Tibial nerve (tissue), 4 donors: ENCODE data around the gene USP7. TPM values are rescaled to one million over a fixed set of nuclear protein-coding genes. Genes with fewer than 3 reads are reported as not detected.
"Not testable (repeated sequence)": the region's sequence is repeated elsewhere in the genome, so short reads cannot be mapped to it uniquely, and the experiment has no call there.

Experiments
- DNase-seq, 2 donors: peaks; one replicate each; pipeline ENCODE4 v3.0.0-alpha.2; 2019; ENCODE audit warnings: low spot score in 2 of 2
- H3K27ac ChIP-seq, 4 donors: fragments of 200-600 bp; sonication (generic) in 3 of 4; one replicate each; pipeline ENCODE4 v1.5.1; 2017 to 2019; ENCODE audit warnings: mild to moderate bottlenecking in 1 of 4
- H3K27me3 ChIP-seq, 2 donors: fragments of 200-600 bp; sonication (generic) in 1 of 2; one replicate each; pipeline versions ENCODE4 v1.5.1 to v1.6.0; 2017 to 2019
- H3K36me3 ChIP-seq, 3 donors: fragments of 200-600 bp; sonication (generic); one replicate each; pipeline ENCODE4 v1.5.1; 2018 to 2019
- H3K4me1 ChIP-seq, 4 donors: fragments of 200-600 bp; sonication (generic) in 3 of 4; one replicate each; pipeline ENCODE4 v1.5.1; 2017 to 2019
- H3K4me3 ChIP-seq, 4 donors: fragments of 200-600 bp; sonication (generic) in 3 of 4; one replicate each; pipeline ENCODE4 v1.5.1; 2017 to 2019; ENCODE audit warnings: mild to moderate bottlenecking in 1 of 4, moderate library complexity in 1 of 4
- H3K9me3 ChIP-seq, 4 donors: fragments of 200-600 bp; sonication (generic) in 3 of 4; one replicate each; pipeline ENCODE4 v1.5.1; 2017 to 2019
- EP300 ChIP-seq, 2 donors: sonication (generic); formaldehyde crosslinking; IDR thresholded peaks; one replicate each; pipeline ENCODE4 v1.6.1; 2017; ENCODE audit warnings: antibody characterized with exemption in 2 of 2, mild to moderate bottlenecking in 1 of 2
- POLR2A ChIP-seq, 2 donors: fragments of 450-650 bp; IDR thresholded peaks; one replicate each; pipeline ENCODE4 v1.6.1; 2017; ENCODE audit warnings: antibody characterized with exemption in 2 of 2, mild to moderate bottlenecking in 2 of 2, moderate library complexity in 2 of 2
- WGBS, 2 donors: methylation state at CpG; one replicate each; pipeline ENCODE4 v1.1.5; 2018; 5-methylcytosine and 5-hydroxymethylcytosine counted together
- total RNA-seq, 4 donors: library from RNA; depleted of rRNA; stranded (reverse); fragments of >200 nt; gene quantifications; one replicate each; pipeline ENCODE4 v1.1.0, GENCODE V29; 2016
- TF ChIP-seq, protein P1 (sequence below), 5 experiments: fragments of 200-600 bp in 3 of 5; fragments of 450-650 bp in 2 of 5; sonication (generic) in 3 of 5; IDR thresholded peaks; one replicate each; pipeline ENCODE4 v1.5.1; 2016 to 2019; ENCODE audit warnings: antibody characterized with exemption in 5 of 5, mild to moderate bottlenecking in 3 of 5, moderate library complexity in 2 of 5

USP7 gene
- total RNA-seq, 4 donors from 2014 or later = 83.4 to 114 (median 89.6) TPM

DNA sequence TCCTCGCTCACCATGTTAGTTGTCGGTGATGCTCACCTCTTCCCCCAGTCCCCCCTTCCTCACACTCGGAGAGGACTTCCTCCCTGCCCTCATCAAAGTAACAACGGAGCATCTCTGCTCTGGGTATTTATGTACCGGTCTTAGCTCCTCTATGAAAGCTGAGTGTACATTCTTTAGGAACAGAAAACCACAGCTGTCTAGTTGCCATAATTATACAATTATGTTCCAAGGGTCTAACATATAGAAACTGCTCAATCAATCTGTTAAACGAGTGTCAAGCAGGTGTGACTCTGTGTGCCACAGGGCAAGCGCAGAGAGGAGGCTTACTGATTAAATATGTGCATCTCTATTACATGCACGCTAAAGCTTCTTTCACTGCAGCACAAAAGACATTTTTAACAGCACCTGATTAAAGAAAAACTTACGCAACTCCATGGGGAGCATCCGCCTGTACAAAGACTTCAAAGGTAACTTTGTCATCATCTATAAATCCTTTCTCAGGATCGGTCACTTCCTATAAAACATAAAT, 43.7 kb downstream of the USP7 start:
- 84 to 90% methylated on average over 11 of the region's 11 CpGs for WGBS, 2 donors
- TF ChIP-seq EP300 (IDR thresholded peaks at IDR 0.05) (no peak), POLR2A (IDR thresholded peaks at IDR 0.05) (no peak)
- TF ChIP-seq, protein P1, sequence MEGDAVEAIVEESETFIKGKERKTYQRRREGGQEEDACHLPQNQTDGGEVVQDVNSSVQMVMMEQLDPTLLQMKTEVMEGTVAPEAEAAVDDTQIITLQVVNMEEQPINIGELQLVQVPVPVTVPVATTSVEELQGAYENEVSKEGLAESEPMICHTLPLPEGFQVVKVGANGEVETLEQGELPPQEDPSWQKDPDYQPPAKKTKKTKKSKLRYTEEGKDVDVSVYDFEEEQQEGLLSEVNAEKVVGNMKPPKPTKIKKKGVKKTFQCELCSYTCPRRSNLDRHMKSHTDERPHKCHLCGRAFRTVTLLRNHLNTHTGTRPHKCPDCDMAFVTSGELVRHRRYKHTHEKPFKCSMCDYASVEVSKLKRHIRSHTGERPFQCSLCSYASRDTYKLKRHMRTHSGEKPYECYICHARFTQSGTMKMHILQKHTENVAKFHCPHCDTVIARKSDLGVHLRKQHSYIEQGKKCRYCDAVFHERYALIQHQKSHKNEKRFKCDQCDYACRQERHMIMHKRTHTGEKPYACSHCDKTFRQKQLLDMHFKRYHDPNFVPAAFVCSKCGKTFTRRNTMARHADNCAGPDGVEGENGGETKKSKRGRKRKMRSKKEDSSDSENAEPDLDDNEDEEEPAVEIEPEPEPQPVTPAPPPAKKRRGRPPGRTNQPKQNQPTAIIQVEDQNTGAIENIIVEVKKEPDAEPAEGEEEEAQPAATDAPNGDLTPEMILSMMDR (IDR thresholded peaks at IDR 0.05) = no peak
- no peaks in the 10 kb centered on the region for H3K9me3 ChIP-seq

DNA sequence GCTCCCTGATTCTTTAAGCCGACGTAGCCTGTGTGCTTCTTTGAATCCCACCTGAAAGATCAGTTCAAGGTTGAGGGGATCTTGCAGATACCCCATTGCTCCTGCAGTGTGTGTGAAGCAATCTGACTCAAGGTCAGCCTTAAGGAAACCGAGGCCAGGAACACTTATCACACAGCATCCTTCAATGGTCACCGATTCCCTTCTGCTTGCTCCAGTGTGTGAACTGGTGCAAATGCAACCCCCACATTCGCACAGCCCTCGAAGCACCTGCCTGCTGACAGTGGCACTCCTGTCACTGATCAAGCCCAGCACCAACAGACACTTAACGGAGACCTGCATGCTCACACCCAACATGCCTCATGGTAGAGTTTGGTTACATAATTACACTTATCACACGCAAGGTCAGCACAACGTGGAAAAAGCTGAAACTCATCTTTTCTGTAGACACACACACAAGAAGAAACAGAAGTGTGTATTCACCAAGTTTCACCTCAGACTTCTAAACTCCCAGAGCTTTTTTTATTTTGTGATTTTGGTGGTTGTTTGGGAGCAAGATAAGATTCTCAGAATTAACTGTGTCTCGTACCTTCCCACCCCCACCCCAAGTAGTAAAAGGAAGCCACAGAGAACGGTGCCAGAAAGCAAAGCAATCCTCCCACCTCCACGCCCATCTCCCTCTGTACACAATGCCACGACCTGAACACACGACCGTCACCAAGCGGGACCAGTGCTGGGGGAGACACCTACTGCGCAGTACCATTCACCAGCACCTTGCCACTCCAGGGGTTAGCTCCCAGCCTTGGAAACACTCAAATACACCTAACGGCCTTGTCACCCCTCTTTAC, 44.4 kb downstream of the USP7 start:
- no peaks in the 10 kb centered on the region for H3K9me3 ChIP-seq
- H3K27me3 ChIP-seq = no peaks in the 10 kb centered on the region
- H3K27ac ChIP-seq = no peak overlapping the region
- no peak for DNase-seq
- no peaks in the 10 kb centered on the region for H3K4me1 ChIP-seq
- H3K4me3 ChIP-seq = no peak overlapping the region
- 78 to 80% methylated on average over 18 of the region's 18 CpGs for WGBS, 2 donors
- peaks cover 0 to 88% (median 24%) of the 10 kb centered on the region in 3 donors for H3K36me3 ChIP-seq
- TF ChIP-seq EP300 (IDR thresholded peaks at IDR 0.05) = no peak
- TF ChIP-seq POLR2A (IDR thresholded peaks at IDR 0.05) = no peak
- TF ChIP-seq, protein P1 (IDR thresholded peaks at IDR 0.05) = no peak

More for the DNA sequence above, 43.7 kb downstream of the USP7 start:
- Histone ChIP-seq H3K36me3 (peaks cover 0 to 81% (median 18%) of the 10 kb centered on the region in 3 donors), H3K27ac (no peak overlapping the region), H3K4me1 (no peaks in the 10 kb centered on the region), H3K4me3 (no peak overlapping the region), H3K27me3 (no peaks in the 10 kb centered on the region)
- DNase-seq = no peak

DNA sequence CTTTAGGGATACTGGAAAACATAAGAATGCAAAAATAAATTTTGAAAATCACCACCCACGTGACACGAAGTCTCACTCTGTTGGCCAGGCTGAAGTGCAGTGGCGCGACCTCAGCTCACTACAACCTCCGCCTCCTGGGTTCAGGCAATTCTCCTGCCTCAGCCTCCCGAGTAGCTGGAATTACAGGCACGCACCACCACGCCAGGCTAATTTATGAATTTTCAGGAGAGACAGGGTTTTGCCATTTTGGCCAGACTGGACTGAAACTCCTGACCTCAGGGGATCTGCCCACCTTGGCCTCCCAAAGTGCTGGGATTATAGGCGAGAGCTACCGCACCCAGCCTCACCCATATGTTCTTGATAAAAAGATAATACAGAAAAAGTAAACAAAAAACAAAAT, 46.4 kb downstream of the USP7 start:
- peaks cover 0 to 99% (median 24%) of the 10 kb centered on the region in 3 donors for H3K36me3 ChIP-seq
- H3K9me3 ChIP-seq, H3K27me3 ChIP-seq, H3K4me1 ChIP-seq, H3K27ac ChIP-seq, DNase-seq, H3K4me3 ChIP-seq: not testable (repeated sequence)
- WGBS, 2 donors = 92 to 95% methylated on average over 10 of the region's 10 CpGs

DNA sequence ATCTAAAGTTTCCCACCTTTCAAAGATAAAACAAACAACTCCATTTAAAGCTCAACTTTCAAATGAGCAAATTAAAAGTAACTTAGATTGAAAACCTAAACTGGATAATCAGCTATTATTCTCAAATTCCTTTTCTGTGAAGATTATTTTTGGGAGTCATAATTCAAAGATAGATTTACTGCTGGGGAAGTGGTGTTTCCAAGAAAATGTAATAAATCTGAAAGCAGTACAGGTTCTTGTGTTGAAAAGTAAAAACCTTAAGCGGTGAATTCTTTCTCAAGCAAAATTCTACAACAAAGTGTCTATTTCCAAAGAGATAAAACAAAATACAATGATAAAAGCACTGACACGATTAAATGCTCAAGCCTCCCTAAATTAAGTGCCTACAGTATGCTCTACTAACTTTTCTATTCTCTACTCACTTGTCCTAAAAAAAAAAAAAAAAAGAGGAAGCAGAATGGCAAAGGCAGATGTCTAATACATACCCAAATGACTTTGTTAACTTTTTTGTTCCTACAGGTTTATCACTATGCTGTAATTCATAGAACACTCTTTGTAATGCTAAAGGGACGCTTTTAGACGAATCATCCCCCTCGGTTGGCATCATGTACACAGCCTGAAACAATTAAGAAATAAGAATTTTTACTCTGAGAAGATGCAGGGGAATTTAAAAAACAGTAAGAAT, 47.0 kb downstream of the USP7 start:
- peaks cover 0 to 99% (median 19%) of the 10 kb centered on the region in 3 donors for H3K36me3 ChIP-seq
- WGBS, 2 donors = 87 to 88% methylated on average over 5 of the region's 5 CpGs
- H3K9me3 ChIP-seq = no peaks in the 10 kb centered on the region
- H3K4me3 ChIP-seq = no peak overlapping the region
- no peaks in the 10 kb centered on the region for H3K4me1 ChIP-seq
- H3K27ac ChIP-seq = no peak overlapping the region
- no peaks in the 10 kb centered on the region for H3K27me3 ChIP-seq
- no peak for TF ChIP-seq POLR2A (IDR thresholded peaks at IDR 0.05)
- no peak for TF ChIP-seq EP300 (IDR thresholded peaks at IDR 0.05)
- TF ChIP-seq, protein P1 (IDR thresholded peaks at IDR 0.05) = no peak
- no peak for DNase-seq

DNA sequence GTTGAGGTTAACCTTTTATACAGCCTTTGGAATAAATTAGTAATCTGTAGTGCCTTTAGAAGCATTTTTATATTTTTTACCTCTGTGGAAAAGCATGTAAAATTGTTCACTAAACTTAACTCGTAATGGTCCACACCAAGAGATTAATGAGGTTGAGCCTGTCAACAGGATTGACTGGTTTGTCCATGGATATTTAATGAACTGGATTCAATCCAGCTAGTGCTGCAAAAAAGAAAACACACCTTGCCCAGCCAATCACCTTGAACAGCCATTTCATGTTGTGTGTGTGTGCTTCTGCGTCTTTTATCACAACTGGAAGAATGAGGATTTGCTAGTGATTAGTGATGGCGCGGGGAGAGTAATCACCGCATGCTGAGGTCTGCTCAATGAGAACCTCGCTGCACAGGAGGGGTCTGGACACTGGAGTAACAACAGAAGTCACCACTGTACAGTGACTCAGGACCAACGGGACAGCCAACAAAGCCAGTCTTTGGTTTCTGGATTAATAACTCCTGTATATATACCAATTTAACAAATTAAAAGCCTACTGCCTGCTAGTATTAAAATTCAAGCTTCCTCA, 47.9 kb downstream of the USP7 start:
- 84 to 88% methylated on average over 7 of the region's 7 CpGs for WGBS, 2 donors
- Histone ChIP-seq H3K27ac (no peak overlapping the region), H3K36me3 (peaks cover 0 to 99% (median 14%) of the 10 kb centered on the region in 3 donors), H3K4me1 (no peaks in the 10 kb centered on the region), H3K9me3 (no peaks in the 10 kb centered on the region), H3K4me3 (no peak overlapping the region), H3K27me3 (no peaks in the 10 kb centered on the region)
- TF ChIP-seq POLR2A (IDR thresholded peaks at IDR 0.05) = no peak
- TF ChIP-seq, protein P1 (IDR thresholded peaks at IDR 0.05) = no peak
- no peak for TF ChIP-seq EP300 (IDR thresholded peaks at IDR 0.05)
- no peak for DNase-seq
